ENCODE results near the gene MTM1.
A peak's percentile ranks its signal among the peaks of the same experiment; 100 is the strongest.

Gene MTM1

DNA sequence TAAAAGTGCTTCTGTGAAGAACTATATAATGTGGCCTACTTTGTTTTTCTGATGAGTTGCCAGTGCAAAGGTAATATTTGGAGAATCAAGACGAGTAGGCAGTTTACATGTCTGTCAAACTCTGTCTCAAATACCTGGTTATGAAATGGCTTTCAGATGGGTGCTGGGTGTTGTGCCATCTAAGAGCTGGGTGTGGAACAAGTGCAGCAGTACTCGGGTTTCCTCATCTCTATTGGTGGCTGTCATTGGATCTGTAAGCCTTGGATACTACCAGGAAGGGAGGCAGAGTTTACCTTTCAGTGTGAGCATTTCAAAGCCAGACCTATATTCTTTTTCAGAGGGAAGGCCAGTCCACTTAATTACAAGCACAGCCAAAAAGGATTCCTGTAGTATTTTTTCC, 37.2 kb downstream of the MTM1 start:
- peak; percentile 5 for DNase-seq (ENCODE audit: low spot score)

GRCh38 chrX:150607201-150607600, 38.8 kb downstream of the MTM1 start:
- no peak for DNase-seq (ENCODE audit: low spot score)

DNA sequence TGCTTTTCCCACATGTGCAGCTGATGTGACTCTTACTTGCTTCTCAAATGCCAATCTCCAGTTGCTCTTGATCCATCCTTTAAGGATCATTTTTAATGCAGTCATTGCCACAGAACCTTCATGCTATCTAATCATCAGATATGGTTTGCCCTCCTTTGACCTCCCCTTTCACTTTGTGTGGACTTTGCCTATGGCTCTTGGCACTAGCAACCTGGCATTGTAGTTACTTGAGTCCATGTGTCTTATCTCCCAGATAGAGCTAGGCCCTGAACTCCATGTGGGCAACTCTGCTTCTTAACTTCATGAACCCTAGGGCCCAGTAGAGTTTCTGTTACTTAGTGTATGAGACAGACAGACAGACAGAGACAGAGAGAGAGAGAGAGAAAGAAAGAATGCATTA, 41.6 kb downstream of the MTM1 start:
- no peak for DNase-seq (ENCODE audit: low spot score)

- no peak for DNase-seq (ENCODE audit: low spot score)
Observed at GRCh38 chrX:150610446-150610845, 42.0 kb downstream of the MTM1 start.

- no peak for DNase-seq (ENCODE audit: low spot score)
Observed at GRCh38 chrX:150615356-150615755, 46.9 kb downstream of the MTM1 start.

GRCh38 chrX:150616179-150616862, 47.9 kb downstream of the MTM1 start:
- DNase-seq (ENCODE audit: low spot score), result no peak

DNA sequence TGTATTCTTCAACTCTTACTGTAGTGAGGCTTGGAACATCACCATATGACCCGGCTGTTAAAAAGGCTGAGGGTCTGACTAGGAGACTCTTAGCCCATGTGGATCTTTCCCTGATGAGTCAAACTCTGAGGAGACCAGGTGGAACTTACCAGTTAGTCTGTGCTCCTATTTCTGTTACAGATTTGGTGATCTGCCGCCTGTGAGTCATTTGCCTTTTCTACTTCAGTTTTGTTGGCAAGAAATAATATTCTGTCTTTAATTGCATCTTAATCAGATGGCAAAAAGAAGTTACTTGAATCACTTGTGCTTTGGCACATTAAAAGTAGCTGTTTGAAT, 48.4 kb downstream of the MTM1 start:
- DNase-seq (ENCODE audit: low spot score), result no peak

GRCh38 chrX:150621652-150622051, 53.2 kb downstream of the MTM1 start:
- no peak for DNase-seq (ENCODE audit: low spot score)

- no peak for DNase-seq (ENCODE audit: low spot score)
Observed at GRCh38 chrX:150623583-150623982, 55.2 kb downstream of the MTM1 start.

DNA sequence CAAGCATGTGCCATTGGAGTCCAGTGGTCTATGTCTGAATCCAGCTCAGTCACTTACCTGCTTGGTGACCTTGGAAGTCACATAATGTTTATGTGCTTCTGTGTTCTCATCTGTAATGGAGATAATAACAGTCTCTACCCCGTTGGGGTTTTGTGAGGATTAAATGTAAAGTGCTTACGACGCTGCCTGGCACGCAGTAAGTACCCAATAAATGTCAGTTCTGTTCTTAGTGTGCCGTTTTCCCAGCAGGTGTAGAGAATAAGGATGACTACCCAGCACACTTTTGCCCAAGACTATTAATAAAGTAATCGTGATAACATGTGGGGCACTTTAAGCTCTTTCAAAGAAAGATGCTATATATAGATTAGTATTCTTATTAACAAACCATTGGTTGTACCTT, 56.7 kb downstream of the MTM1 start:
- no peak for DNase-seq (ENCODE audit: low spot score)

GRCh38 chrX:150625875-150626274, 57.5 kb downstream of the MTM1 start:
- no peak for DNase-seq (ENCODE audit: low spot score)

DNA sequence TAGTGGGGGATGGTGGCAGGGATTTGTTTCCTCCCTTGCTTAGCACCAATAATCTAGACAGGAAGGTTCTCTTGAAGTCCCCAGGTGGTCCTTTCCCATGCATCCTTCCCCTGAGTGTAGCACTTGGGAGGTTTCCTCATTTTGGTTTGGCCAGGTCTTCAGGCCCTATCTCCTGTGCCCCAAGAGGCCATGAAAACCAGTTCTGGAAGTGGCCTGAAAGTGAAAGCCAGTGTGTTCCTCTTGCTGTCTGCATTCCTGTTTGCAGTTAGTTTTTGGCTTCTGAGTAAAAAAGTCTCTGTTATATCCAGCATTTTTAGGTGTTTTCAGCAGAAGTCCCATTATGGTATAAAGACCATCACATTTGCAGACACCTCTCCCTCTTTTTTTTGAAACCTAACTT, 59.5 kb downstream of the MTM1 start:
- no peak for DNase-seq (ENCODE audit: low spot score)

GRCh38 chrX:150635952-150636351, 67.5 kb downstream of the MTM1 start:
- DNase-seq (ENCODE audit: low spot score), result no peak

DNA sequence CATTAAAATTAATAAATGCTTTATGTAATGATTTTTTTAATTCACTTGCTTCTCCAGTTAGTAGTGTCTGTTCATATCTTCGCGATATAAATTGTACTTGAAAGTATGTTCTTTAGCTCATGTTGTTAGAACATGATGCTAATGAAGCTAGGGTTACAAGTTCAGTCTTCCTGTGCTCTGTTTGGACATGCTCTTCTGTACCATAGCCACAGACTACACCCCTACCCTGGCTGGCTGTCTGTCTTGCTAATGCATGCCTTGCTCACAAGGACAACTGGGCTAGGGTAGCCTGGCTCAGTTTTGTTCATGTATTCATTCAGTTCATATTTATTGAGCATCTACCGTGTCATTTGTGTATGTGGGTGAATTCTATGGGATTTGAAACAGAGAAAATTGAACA, 74.0 kb downstream of the MTM1 start:
- DNase-seq (ENCODE audit: low spot score), result no peak

DNA sequence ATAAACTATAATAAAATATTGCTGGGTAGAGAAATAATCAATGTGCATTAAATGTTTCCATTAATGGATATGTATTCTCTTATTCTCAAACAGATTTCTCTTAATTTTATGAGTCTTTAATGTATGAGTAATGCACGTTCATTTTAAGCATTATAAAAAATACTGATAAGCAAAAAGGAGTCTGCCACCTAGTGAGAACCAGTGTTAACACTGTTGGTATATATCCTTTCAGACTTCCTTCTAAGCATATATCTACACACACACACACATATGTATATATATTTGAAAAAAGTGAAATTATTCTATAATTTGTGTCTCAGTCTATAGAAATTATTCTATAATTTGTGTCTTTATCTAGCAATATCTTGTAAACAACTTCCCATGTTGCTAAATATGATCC, 74.8 kb downstream of the MTM1 start:
- no peak for DNase-seq (ENCODE audit: low spot score)

DNA sequence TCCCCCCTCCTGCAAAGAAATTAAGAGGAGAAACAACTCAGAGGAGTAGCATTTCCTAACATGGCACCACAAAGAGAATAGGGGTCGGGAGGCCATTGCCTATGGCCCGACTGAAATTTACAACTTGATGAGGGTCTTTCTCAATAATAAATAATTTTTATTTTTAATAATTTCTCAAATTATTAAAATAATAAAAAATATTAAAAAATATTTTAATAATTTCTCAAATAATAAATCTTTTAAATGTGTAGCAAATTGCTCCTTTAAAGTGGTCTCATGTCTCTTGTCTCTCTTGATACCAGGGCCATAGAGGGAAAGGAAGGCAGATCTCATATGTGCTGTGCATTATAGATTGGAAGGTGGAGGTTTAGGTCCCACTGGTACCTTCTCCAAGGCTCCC, 75.5 kb downstream of the MTM1 start:
- DNase-seq (ENCODE audit: low spot score), result no peak

DNA sequence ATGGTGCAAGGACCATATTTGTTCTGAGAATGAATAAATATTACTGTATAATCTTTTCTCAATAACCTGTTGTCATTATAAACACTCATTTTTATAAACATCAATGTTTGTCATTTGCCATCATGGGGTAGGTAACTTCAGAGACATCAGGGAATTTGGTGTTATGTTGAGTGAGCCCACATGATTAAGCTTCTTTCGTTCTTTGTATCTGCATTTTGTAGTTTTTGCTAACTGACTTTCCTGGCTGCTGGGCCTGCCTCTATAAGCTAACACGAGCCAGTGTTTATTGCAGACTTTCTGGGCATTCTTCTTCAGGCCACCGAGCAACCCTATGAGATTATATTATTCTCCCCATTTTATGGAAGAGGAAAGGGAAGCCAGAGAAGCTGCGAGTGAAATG, 76.0 kb downstream of the MTM1 start:
- DNase-seq (ENCODE audit: low spot score), result no peak

DNA sequence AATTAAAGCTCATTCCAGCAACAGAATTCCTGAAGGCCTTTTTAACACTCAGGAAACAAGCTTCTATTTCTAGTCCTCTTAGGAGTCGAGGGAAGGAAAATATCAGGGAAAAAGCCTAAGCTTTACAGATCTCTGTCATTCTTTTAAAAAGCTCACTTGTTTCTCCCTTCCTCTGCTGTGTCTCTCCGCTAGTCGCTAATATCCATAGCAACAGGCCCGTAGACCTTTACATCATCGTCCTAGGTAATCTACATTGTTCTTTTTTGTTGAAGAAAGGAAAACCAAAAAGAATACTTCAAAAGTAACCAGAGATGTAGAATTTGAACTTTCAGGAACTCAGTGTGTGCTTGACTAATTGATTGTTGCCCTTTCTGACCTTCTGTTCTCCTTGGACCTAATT, 78.9 kb downstream of the MTM1 start:
- DNase-seq (ENCODE audit: low spot score), result no peak

GRCh38 chrX:150648296-150648940, 80.0 kb downstream of the MTM1 start:
- DNase-seq (ENCODE audit: low spot score), result no peak

GRCh38 chrX:150649096-150649870, 80.9 kb downstream of the MTM1 start:
- DNase-seq (ENCODE audit: low spot score), result no peak

- DNase-seq (ENCODE audit: low spot score), result no peak
Observed at GRCh38 chrX:150651906-150652305, 83.5 kb downstream of the MTM1 start.

- no peak for DNase-seq (ENCODE audit: low spot score)
Observed at GRCh38 chrX:150655788-150656187, 87.4 kb downstream of the MTM1 start.

- DNase-seq (ENCODE audit: low spot score), result no peak
Observed at GRCh38 chrX:150663073-150663472, 94.7 kb downstream of the MTM1 start.

All from iPS-NIHi11 (cell line).